HUES48 (cell line): ENCODE results near the gene ALOX12B.

Source experiments
- H3K27ac ChIP-seq: one replicate; pipeline ENCODE4 v1.7.0; 2013; ENCODE audit warnings: low read depth, low read length, inconsistent platforms
- H3K27me3 ChIP-seq: 2 replicates; pipeline ENCODE4 v1.6.1; 2013; ENCODE audit warnings: mild to moderate bottlenecking, low read length; ENCODE audit not compliant: control insufficient read depth, insufficient read depth
- H3K36me3 ChIP-seq: 2 replicates; pipeline ENCODE4 v1.6.1; 2013; ENCODE audit warnings: low read length; ENCODE audit not compliant: control insufficient read depth, insufficient read depth
- H3K4me1 ChIP-seq: 2 replicates; pipeline ENCODE4 v1.6.1; 2013; ENCODE audit warnings: mild to moderate bottlenecking, low read length; ENCODE audit not compliant: control insufficient read depth, insufficient read depth
- H3K4me3 ChIP-seq: 2 replicates; pipeline ENCODE4 v1.5.1; 2013; ENCODE audit warnings: mild to moderate bottlenecking, low read depth, low read length
- H3K9ac ChIP-seq: 2 replicates; pipeline ENCODE4 v1.6.1; 2013; ENCODE audit warnings: mild to moderate bottlenecking, low read depth, low read length, moderate library complexity
- H3K9me3 ChIP-seq: 2 replicates; pipeline ENCODE4 v1.6.1; 2013; ENCODE audit warnings: low read length; ENCODE audit not compliant: control insufficient read depth, insufficient read depth

The ALOX12B gene

GRCh38 chr17:8051831-8052230 is 35.7 kb downstream of the ALOX12B start:
- Histone ChIP-seq H3K4me1 (no peaks in the 10 kb centered on the region), H3K9me3 (no peaks in the 10 kb centered on the region), H3K27ac (no peak overlapping the region), H3K9ac (no peak overlapping the region), H3K36me3 (no peaks in the 10 kb centered on the region), H3K27me3 (peaks cover 4% of the 10 kb centered on the region), H3K4me3 (no peak overlapping the region)

GRCh38 chr17:8048736-8049135 is 38.8 kb downstream of the ALOX12B start:
- Histone ChIP-seq H3K4me3 (no peak overlapping the region), H3K9ac (no peak overlapping the region), H3K36me3 (no peaks in the 10 kb centered on the region), H3K4me1 (no peaks in the 10 kb centered on the region), H3K9me3 (no peaks in the 10 kb centered on the region), H3K27me3 (no peaks in the 10 kb centered on the region), H3K27ac (no peak overlapping the region)

- no peaks in the 10 kb centered on the region for H3K9me3 ChIP-seq
- no peaks in the 10 kb centered on the region for H3K27me3 ChIP-seq
- no peak overlapping the region for H3K9ac ChIP-seq
Measured at GRCh38 chr17:8048236-8048635, 39.3 kb downstream of the ALOX12B start.

GRCh38 chr17:8047769-8048110 is 39.8 kb downstream of the ALOX12B start:
- Histone ChIP-seq H3K9me3 (no peaks in the 10 kb centered on the region), H3K9ac (no peak overlapping the region), H3K36me3 (no peaks in the 10 kb centered on the region), H3K4me1 (no peaks in the 10 kb centered on the region), H3K27ac (no peak overlapping the region), H3K4me3 (no peak overlapping the region), H3K27me3 (no peaks in the 10 kb centered on the region)

More at GRCh38 chr17:8048236-8048635, 39.3 kb downstream of the ALOX12B start:
- Histone ChIP-seq H3K27ac (no peak overlapping the region), H3K4me3 (no peak overlapping the region), H3K4me1 (no peaks in the 10 kb centered on the region), H3K36me3 (no peaks in the 10 kb centered on the region)

- H3K36me3 ChIP-seq = no peaks in the 10 kb centered on the region
- H3K9ac ChIP-seq = no peak overlapping the region
- H3K9me3 ChIP-seq = no peaks in the 10 kb centered on the region
- no peaks in the 10 kb centered on the region for H3K4me1 ChIP-seq
- H3K27me3 ChIP-seq = no peaks in the 10 kb centered on the region
- no peak overlapping the region for H3K4me3 ChIP-seq
- H3K27ac ChIP-seq = no peak overlapping the region
Measured at GRCh38 chr17:8046929-8047768, 40.4 kb downstream of the ALOX12B start.

GRCh38 chr17:8046306-8046928 is 41.1 kb downstream of the ALOX12B start:
- Histone ChIP-seq H3K36me3 (no peaks in the 10 kb centered on the region), H3K4me1 (no peaks in the 10 kb centered on the region), H3K4me3 (no peak overlapping the region), H3K9ac (no peak overlapping the region), H3K9me3 (no peaks in the 10 kb centered on the region), H3K27ac (no peak overlapping the region), H3K27me3 (no peaks in the 10 kb centered on the region)

GRCh38 chr17:8044819-8045810 is 42.4 kb downstream of the ALOX12B start:
- Histone ChIP-seq H3K27me3 (no peaks in the 10 kb centered on the region), H3K9me3 (no peaks in the 10 kb centered on the region), H3K36me3 (no peaks in the 10 kb centered on the region), H3K9ac (no peak overlapping the region), H3K27ac (no peak overlapping the region), H3K4me3 (no peak overlapping the region), H3K4me1 (peaks cover 4% of the 10 kb centered on the region; the same call in 1 of the 2 replicates)

- Histone ChIP-seq H3K4me1 (peaks cover 7% of the 10 kb centered on the region; the same call in 1 of the 2 replicates), H3K4me3 (no peak overlapping the region), H3K36me3 (no peaks in the 10 kb centered on the region), H3K27me3 (no peaks in the 10 kb centered on the region), H3K9me3 (no peaks in the 10 kb centered on the region), H3K9ac (no peak overlapping the region), H3K27ac (no peak overlapping the region)
Measured at GRCh38 chr17:8041979-8042378, 45.5 kb downstream of the ALOX12B start.

GRCh38 chr17:8041249-8041928 is 46.1 kb downstream of the ALOX12B start:
- Histone ChIP-seq H3K9me3 (no peaks in the 10 kb centered on the region), H3K27ac (no peak overlapping the region), H3K27me3 (no peaks in the 10 kb centered on the region), H3K36me3 (no peaks in the 10 kb centered on the region), H3K9ac (no peak overlapping the region), H3K4me3 (no peak overlapping the region), H3K4me1 (peaks cover 7% of the 10 kb centered on the region; the same call in 1 of the 2 replicates)

- H3K4me1 ChIP-seq = peaks cover 7% of the 10 kb centered on the region; the same call in 1 of the 2 replicates
- H3K36me3 ChIP-seq = no peaks in the 10 kb centered on the region
- no peaks in the 10 kb centered on the region for H3K9me3 ChIP-seq
- H3K27ac ChIP-seq = no peak overlapping the region
- no peaks in the 10 kb centered on the region for H3K27me3 ChIP-seq
- no peak overlapping the region for H3K4me3 ChIP-seq
- H3K9ac ChIP-seq = no peak overlapping the region
Measured at GRCh38 chr17:8039611-8040168, 47.8 kb downstream of the ALOX12B start.
